Measurements from ENCODE around the gene ALOX15B.
A peak's percentile ranks its signal among the peaks of the same experiment; 100 is the strongest.
"Not testable (repeated sequence)": the region's sequence is repeated elsewhere in the genome, so short reads cannot be mapped to it uniquely, and the experiment has no call there.

The ALOX15B gene

GRCh38 chr17:8041249-8041928 lies 2.5 kb downstream of the ALOX15B start:
- DNase-seq (ENCODE audit: low spot score) = peak; percentile 68

- DNase-seq (ENCODE audit: low spot score) = no peak
Measured at GRCh38 chr17:8041979-8042378, 3.1 kb downstream of the ALOX15B start.

- DNase-seq (ENCODE audit: low spot score) = no peak
Measured at GRCh38 chr17:8044819-8045810, 6.3 kb downstream of the ALOX15B start.

GRCh38 chr17:8046306-8046928 lies 7.6 kb downstream of the ALOX15B start:
- DNase-seq (ENCODE audit: low spot score) = no peak

GRCh38 chr17:8046929-8047768 lies 8.3 kb downstream of the ALOX15B start:
- no peak for DNase-seq (ENCODE audit: low spot score)

- DNase-seq (ENCODE audit: low spot score) = no peak
Measured at GRCh38 chr17:8047769-8048110, 8.9 kb downstream of the ALOX15B start.

- no peak for DNase-seq (ENCODE audit: low spot score)
Measured at GRCh38 chr17:8048236-8048635, 9.4 kb downstream of the ALOX15B start.

- DNase-seq (ENCODE audit: low spot score) = no peak
Measured at GRCh38 chr17:8048736-8049135, 9.9 kb downstream of the ALOX15B start.

GRCh38 chr17:8051831-8052230 lies 13.0 kb downstream of the ALOX15B start:
- DNase-seq (ENCODE audit: low spot score) = no peak

- DNase-seq (ENCODE audit: low spot score) = no peak
Measured at GRCh38 chr17:8052256-8053252, 13.7 kb downstream of the ALOX15B start.

GRCh38 chr17:8053600-8053999 lies 14.7 kb downstream of the ALOX15B start:
- DNase-seq (ENCODE audit: low spot score) = no peak

- no peak for DNase-seq (ENCODE audit: low spot score)
Measured at GRCh38 chr17:8055851-8056231, 17.0 kb downstream of the ALOX15B start.

GRCh38 chr17:8056232-8056975 lies 17.5 kb downstream of the ALOX15B start:
- peak; percentile 27 for DNase-seq (ENCODE audit: low spot score)

GRCh38 chr17:8056976-8057625 lies 18.2 kb downstream of the ALOX15B start:
- DNase-seq (ENCODE audit: low spot score) = no peak

GRCh38 chr17:8057691-8058114 lies 18.8 kb downstream of the ALOX15B start:
- DNase-seq (ENCODE audit: low spot score) = peak; percentile 84

GRCh38 chr17:8059131-8059530 lies 20.3 kb downstream of the ALOX15B start:
- DNase-seq (ENCODE audit: low spot score) = no peak

- peak; percentile 79 for DNase-seq (ENCODE audit: low spot score)
Measured at GRCh38 chr17:8060274-8060673, 21.4 kb downstream of the ALOX15B start.

- DNase-seq (ENCODE audit: low spot score) = not testable (repeated sequence)
Measured at GRCh38 chr17:8061851-8062250, 23.0 kb downstream of the ALOX15B start.

- DNase-seq (ENCODE audit: low spot score) = no peak
Measured at GRCh38 chr17:8062435-8062806, 23.6 kb downstream of the ALOX15B start.

Data from NAMALWA (cell line).